GM19455 (cell line): ENCODE measurements around the gene PNPLA8.

ENCODE experiments used
- ATAC-seq: cut with Tn5 transposase; IDR thresholded peaks from one replicate; pipeline ENCODE4 v1.9.1; 2021; ENCODE audit not compliant: unreplicated experiment

Gene PNPLA8

GRCh38 chr7:108448584-108449505 is 77.1 kb downstream of the PNPLA8 start:
- no peak for ATAC-seq

DNA sequence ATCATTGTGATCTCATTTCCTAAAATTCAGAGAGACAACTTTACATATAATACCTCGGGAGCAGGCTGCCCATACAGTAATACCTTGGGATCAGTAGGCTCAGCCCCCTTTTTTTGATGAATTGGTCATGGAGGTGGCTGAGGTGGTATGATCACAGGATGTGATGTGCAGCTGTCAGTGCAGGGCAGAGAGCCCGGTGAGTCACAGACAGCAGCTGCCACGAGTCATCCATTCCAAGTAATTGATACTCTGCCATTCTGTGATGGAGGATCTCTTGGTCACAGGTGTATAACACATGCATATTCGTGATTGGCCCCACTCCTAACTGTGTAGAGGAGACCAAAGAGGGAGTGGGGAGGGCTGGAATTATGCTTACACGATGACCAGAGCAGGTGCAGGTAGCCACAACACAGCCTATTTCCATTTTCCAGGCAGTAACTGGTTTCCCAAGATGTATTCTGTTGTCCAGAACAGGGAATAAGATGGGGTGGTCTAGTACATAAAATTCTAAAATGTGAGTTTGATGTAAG is 83.8 kb downstream of the PNPLA8 start:
- ATAC-seq, result no peak

DNA sequence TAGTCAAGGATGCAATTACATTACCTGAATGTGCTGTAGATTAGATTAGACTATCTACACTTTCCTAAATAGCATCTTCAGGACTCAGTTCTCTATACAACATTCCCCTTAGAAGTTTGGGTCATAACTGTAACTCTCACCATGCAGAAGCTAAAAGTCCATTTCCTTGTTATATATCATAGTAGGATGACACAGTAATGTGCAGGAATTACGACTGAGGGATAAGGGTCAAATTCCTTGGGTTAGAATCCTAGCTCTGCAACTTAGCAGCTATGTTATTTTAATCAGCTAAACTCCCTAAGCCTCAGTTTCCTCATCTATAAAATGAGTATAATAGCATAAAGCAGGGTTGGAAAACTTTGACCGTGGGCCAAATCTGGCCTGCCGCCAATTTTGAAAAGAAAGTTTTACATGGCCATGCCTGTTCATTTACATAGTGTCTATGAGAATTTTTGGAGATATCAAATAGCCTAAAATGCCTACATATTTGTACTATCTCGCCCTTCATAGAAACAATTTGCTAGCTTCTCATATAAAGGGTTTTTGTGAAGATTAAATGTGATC is 84.5 kb downstream of the PNPLA8 start:
- no peak for ATAC-seq

- no peak for ATAC-seq
These were observed 85.3 kb downstream of the PNPLA8 start for GRCh38 chr7:108440613-108441012.

- ATAC-seq, result no peak
These were observed 89.0 kb downstream of the PNPLA8 start for GRCh38 chr7:108436906-108437305.

DNA sequence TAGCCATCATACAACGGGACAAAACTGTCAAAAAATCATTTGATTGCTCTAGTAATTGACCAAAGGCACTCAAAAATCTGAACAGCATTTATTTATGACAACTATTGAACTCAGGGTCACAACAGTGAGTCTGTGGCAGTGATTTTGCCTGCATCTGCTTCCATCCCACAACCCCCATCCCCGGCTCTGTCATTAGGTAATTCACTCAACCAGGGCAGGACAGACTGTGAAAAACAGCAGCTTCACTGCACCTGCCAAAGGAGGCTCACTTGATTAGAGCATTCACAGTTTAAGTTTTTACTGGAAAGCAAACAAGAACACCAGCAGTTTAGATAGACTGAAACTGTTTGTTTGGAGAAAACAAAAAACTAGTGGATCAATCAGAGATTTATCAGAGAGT is 91.9 kb downstream of the PNPLA8 start:
- no peak for ATAC-seq

- no peak for ATAC-seq
These were observed 94.8 kb downstream of the PNPLA8 start for GRCh38 chr7:108431099-108431498.

DNA sequence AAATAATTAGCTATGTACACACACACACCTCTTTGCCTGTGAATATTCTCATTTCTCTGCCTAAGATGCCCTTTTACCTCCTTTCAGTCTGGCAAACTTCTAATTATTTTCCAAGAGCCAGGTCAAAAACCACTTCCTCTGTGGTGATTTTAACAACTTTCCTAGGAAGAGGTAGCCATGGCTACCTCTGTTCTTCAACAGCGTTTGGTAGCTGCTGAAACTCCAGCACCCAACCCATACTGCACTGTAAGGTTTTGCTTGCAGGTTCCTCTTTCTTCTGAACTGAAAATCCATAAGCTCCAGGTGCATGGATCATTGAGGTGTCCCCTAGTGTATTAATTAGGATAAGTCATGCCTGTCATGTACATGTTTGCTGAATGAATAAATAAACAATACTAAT is 95.3 kb downstream of the PNPLA8 start:
- ATAC-seq, result no peak

GRCh38 chr7:108427766-108428165 is 98.2 kb downstream of the PNPLA8 start:
- ATAC-seq, result no peak

DNA sequence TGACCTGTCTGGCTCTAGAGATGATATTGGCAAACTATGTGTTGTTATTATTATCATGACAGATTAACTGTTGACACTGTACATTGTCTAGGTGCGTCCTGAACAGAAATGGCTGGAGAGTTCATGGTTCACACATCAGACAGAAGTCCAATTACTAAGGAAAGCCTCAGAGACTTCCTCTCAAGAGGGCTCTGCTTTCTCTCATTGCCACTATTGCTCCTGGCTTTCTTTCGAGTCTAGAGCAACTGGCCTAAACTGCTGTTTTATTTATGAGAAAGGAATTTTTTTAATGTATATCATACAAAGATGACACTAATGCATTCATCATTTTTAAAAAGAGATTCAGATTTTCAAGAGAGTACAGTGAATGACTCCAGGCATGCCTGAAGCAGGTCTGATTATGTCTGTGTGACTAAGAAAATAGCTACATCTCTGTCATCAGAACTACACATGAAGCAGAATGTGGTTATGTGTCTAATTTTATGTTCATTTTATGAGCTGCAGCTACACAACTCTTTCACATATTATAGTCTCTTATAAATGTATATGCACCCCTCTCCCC is 100.1 kb downstream of the PNPLA8 start:
- ATAC-seq, result no peak

GRCh38 chr7:108424013-108424412 is 101.9 kb downstream of the PNPLA8 start:
- ATAC-seq, result no peak

- no peak for ATAC-seq
These were observed 102.6 kb downstream of the PNPLA8 start for GRCh38 chr7:108423089-108423989.

DNA sequence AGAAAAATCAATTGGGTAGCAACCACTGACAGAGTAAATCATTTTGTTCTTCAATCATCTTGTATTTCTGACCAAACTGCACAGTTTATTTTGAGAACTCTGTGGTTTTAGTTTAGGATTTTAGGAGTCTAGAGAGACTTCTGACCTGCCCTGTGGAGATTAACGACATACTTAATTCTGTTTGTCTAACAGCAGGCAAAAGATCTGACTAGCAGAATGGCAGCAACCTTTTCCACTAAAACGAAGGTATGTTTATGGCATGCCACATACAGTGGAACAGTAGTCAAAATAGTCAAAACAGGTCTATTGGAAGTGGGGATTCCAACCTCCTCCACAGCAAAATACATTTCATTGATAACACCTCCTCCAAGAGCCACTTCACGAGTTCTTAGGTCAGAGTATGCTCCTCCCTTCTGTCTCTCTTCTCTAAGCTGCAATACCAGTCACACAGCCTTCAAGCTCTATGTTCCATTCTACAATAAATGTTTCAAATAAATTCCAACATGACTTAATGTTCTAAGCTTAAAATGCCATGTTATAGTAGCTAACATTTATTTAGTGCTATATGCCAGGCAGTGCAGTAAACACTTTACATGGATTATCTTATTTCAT is 104.1 kb downstream of the PNPLA8 start:
- ATAC-seq, result no peak
